Loucy (cell line): Measurements from ENCODE around the gene C1orf56.

Experiments used
- CTCF ChIP-seq: fragments of 200-600 bp; sonication (generic); conservative IDR thresholded peaks from 2 replicates; pipeline ENCODE4 v1.5.1; 2014; ENCODE audit warnings: mild to moderate bottlenecking, antibody characterized with exemption, low read length
- EZH2phosphoT487 ChIP-seq: fragments of 200-600 bp; IDR thresholded peaks from 2 replicates; pipeline ENCODE4 v1.6.1; 2018; ENCODE audit warnings: antibody characterized with exemption, mild to moderate bottlenecking, moderate library complexity, borderline replicate concordance

- TF ChIP-seq CTCF (no peak), EZH2phosphoT487 (no peak)
These were observed 44.9 kb upstream of the C1orf56 start for GRCh38 chr1:151002611-151003010.
